GM21367 (cell line): ENCODE results near the gene ALPK3.
"Not testable (repeated sequence)": the region's sequence is repeated elsewhere in the genome, so short reads cannot be mapped to it uniquely, and the experiment has no call there.

ENCODE experiments used
- ATAC-seq: cut with Tn5 transposase; IDR thresholded peaks from one replicate; pipeline ENCODE4 v1.9.1; 2021; ENCODE audit not compliant: unreplicated experiment

Gene ALPK3

DNA sequence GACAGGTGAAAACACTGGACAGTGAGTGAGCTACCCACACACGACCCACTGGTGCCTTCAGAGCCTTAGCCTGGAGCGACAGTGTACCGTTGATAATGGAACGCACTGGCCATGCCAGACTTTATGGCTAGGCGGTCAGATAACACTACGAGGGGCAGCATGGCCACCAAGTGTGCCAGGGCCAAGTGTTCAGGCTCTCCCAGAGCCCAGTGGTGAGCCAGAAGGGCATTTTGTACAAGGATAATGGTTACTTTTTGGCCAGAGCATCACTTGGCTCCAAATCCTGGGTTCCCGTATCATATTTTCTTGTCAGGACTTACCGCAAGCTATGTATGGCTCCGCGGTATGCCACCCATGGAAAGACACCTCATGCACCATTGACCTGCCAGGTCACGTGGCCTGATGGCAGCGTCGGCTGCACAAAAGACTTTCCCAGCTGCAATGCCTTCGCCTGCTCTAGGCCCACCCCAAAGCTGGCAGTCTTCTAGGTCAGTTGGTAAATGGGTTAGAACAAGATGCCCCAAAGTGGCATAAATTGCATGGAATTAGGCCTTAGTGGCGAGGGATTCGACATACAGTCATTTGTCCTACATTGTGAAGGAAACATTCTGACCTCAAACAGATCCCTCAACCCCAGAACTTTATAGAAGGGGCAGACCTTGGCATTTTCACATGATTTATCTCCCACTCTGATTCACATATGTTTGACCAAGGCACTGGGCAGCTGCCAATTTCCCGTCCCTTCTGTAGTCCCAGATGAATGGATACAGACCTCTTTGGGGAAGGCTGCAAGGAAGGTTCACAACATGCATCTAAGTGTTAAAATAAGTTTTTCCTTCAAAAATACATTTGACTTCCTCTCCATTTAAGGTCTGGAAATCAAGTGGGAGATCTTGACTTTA, 55.1 kb downstream of the ALPK3 start:
- no peak for ATAC-seq

DNA sequence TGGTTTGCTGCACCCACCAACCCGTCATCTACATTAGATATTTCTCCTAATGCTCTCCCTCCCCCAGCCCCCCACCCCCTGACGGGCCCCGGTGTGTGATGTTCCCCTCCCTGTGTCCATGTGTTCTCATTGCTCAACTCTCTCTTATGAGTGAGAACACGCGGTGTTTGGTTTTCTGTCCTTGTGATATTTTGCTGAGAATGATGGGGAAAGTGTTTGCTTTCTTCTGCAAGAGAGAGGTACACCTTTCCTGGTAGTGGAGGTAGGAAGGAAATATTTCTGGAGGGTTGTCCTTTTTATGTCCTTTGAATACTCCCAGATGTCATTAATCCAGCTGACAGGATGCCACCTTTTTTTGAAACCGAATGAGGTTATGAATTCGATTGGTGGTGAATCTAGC, 56.8 kb downstream of the ALPK3 start:
- ATAC-seq: no peak

- no peak for ATAC-seq
Measured at GRCh38 chr15:84874981-84875699, 58.0 kb downstream of the ALPK3 start.

DNA sequence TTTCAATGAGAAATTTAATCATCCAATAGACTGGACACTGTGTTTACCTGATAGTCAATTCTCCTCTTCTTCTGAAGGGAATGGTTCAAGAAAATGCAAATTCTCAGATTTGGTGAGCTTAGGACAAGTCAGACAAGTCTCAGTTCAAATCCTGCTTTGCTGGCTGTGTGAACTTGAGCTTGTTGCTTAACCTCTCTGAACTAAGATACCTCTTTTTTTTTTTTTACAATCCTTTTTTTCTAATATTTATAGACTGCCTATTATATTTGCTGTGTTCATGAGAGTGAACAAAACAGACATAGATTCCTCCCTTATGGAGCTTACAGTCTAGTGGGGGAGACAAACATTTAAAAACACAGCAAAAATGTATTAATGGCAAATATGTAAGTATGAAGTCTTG, 59.1 kb downstream of the ALPK3 start:
- ATAC-seq: no peak

DNA sequence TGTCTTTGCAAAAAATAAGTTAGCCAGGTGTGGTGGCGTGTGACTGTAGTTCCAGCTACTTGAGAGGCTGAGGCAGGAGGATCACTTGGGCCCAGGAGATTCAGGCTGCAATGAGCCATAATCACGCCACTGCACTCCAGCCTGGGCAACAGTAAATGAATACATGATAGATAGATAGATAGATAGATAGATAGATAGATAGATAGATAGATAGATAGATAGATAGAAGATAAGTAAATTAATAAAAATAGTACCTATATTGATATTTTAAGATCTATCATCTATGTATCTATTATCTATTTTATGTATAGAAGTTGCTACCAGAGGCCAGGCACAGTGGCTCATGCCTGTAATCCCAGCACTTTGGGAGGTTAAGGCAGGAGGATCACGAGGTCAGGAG, 60.5 kb downstream of the ALPK3 start:
- not testable (repeated sequence) for ATAC-seq

DNA sequence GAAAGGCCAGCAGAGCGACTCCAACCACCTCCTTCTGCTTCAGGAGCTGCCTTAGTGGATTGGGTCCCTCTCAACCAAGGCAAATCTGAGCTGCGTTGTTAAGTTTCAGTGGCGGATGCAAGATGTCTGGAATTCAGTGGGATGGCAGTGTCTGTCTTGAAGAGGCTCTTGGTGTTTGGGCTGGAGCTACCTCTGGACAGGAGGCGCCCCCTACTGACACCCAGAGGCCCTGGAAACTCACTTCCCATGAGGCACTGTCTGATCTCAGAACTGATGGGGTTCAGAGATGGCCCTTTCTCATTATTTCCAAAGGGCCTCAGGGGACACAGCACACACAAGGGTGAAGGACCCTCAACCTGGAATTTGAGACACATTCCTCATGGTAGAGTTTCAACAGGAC, 61.3 kb downstream of the ALPK3 start:
- no peak for ATAC-seq

- ATAC-seq: no peak
Measured at GRCh38 chr15:84879088-84879780, 62.1 kb downstream of the ALPK3 start.

GRCh38 chr15:84880007-84880406, 62.9 kb downstream of the ALPK3 start:
- no peak for ATAC-seq

DNA sequence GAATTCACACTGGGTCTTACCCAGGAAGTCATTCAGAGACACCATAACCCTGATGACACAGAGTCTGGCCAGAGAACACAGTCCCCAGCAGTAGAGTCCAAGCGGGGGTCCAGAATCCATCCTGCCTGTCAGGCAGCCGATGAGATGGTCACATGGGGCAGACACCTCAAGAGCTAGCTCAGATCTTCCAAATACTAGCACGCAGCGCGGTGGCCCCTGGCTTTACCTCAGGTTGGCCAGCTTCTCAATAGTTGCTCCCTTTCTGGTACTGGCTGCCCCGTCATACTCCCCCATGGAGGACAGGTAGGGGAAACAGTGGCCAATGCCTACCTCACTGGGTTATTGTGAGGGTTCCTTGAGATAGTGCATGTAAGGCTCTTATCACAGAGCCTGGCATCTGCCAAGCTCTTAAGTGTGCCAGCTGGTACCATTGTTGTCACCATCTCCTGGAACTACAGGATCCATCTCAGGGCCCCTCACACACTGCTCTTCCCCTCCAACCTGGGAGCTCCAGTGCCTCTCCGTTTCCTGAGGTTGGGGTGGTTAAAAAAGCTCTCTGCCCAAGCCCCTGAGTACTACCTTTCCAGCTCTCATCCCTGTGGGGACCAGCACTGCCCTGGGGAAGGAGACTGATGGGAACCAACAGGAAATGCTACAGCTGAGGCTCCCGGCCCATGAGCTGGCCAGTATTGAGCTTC, 63.8 kb downstream of the ALPK3 start:
- ATAC-seq: no peak

DNA sequence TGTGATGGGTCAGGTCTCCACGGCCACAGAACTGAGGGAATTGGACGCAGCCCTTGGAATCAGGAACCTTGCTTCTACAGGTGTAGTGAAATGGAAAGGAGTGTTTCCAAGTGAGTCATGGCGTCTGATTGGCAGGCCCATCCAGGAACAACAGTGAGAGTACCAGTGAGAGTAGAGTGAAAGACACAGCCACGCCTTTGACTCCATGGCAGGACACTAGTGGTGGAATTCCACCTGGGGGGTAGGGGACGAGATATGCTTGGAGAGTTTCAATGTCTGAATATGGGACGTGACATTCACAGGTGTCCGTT, 64.3 kb downstream of the ALPK3 start:
- no peak for ATAC-seq

DNA sequence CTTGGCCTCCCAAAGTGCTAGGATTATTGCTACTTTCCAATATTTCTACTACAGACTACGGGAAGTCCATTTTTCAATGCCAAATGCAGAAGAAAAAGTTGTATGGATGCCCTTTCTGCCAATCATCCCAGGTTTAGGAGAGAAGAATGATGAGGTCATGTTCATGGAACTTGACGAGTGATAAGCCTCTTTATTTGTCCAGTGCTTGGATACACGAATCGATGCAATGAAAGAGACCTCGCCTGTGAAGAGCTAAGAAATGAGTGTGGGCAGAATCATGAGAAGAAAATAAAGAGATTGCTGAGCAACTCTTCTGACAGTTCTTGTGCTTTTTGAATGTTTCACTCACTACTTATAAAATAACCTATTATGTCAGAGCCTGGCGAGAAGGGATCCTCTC, 66.3 kb downstream of the ALPK3 start:
- ATAC-seq: no peak

DNA sequence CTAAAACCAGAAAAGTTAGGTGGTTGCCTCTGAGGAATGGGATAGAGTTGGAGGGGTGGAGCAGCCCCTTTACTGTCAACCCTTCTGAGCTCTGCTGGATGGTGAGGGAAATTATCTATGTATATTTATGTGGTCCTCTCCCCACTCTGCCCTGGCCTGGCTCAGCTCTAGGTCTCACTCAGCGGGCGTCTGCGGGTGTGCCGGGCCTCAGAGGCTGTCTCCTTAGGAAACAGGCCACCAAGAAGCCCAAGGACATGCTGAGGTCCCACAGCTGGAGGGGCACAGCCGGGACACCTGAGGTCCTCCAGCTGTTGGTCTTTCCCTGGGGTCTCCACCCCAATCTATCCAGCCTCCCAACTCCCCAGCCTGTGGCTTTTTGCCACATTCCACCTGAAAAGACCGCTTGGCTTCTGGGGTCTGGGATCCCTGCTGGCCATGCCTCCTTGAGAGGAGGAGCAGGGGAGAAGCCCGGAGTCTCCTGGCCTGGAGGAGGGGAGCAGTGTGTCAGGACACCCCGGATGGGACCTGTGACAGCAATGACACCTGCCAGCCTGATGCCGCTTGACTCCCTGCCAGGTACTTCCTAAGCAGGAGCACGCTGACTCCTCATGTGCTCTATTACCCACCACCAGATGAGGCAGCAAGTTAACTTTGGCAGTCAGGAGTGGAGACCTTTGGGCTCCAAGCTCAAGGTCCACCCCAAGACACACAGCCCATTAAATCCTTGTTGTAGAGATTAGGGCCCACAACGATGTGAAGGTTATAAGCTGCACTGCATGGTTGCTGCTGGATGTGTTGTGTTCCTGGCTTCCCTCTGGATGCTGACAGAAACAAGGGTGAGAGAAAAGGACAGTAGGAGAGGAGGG, 67.0 kb downstream of the ALPK3 start, which contains the start of gene SLC28A1:
TSS of gene SLC28A1 (plus strand) at position 747 of the 866 bp plus-strand sequence. CDS start 3,099 bp downstream, outside the sequence.
- no peak for ATAC-seq

GRCh38 chr15:84885801-84886200, 68.6 kb downstream of the ALPK3 start:
- no peak for ATAC-seq

DNA sequence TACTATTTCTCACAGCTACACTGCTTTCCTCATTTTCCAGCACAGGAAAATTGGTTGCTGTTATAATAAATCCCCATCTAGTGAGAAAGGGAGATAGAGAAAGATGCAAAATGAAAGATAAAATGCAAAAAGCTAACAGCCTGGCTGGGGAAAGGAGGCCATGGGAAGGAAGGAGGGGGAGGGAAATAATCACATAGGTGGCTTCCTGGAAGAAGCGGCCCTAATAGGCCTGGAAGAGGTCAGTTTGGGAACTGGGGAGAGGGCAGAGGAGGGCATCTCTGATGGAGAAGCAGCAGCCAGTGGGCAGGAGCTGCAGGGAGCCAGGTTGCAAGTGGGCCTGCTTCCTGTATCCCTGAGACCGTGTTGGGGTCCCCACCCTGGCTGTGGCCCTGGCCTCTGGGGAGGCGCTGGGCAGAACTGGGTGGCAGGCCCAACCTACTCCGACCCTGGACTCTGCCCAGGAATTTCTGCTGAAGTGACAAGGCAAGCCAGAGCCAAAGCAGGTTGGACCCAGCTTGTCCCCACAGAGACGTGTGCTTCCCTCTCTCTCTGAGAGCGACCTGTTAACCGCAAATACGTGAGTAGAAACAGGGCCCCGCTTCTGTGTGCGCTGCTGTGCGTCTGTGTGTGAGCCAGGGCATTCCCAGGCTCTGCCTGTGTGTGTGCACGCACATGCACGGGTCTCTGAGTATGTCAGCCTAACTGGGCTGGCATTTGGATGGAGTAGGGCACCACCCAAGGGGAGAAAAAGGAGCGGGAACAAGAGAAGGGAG, 69.2 kb downstream of the ALPK3 start:
- ATAC-seq: no peak

DNA sequence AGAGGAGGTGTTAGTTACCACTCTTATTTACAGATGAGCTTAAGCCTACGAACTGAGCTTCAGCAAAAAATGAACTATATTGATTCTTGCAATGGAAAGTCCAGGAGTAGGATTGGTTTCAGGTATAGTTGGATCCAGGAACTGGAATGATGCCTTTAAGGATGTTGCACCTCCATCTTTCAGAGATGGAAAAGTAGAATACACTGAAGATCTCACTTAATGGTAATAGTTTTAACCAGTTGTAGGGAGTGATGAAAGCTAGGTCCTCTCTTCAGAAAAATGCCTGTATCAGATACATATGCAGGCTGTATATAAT, 69.8 kb downstream of the ALPK3 start:
- no peak for ATAC-seq

GRCh38 chr15:84887938-84888337, 70.8 kb downstream of the ALPK3 start:
- ATAC-seq: no peak

DNA sequence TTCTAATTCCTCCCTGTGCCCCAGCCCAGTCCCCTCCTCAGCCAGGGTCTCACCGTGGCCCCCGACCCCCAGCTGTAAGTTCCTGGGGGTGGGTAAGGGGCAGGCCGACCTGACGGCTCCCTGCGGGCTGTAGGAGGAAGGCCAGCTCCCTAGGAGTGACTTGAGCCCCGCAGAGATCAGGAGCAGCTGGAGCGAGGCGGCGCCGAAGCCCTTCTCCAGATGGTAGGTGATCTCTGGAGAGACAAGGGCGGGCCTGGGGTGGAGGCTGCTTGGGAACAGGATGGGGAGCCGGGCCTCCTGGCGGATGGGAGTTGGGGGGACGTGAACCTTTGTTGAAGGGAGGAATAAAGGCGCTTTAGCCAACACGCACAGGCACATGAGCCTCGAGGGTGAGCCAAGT, 71.5 kb downstream of the ALPK3 start:
- no peak for ATAC-seq

- ATAC-seq: no peak
Measured at GRCh38 chr15:84889313-84889990, 72.3 kb downstream of the ALPK3 start.
